ENCODE data around the gene TM9SF4.

Gene TM9SF4, protein sequence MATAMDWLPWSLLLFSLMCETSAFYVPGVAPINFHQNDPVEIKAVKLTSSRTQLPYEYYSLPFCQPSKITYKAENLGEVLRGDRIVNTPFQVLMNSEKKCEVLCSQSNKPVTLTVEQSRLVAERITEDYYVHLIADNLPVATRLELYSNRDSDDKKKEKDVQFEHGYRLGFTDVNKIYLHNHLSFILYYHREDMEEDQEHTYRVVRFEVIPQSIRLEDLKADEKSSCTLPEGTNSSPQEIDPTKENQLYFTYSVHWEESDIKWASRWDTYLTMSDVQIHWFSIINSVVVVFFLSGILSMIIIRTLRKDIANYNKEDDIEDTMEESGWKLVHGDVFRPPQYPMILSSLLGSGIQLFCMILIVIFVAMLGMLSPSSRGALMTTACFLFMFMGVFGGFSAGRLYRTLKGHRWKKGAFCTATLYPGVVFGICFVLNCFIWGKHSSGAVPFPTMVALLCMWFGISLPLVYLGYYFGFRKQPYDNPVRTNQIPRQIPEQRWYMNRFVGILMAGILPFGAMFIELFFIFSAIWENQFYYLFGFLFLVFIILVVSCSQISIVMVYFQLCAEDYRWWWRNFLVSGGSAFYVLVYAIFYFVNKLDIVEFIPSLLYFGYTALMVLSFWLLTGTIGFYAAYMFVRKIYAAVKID

DNA sequence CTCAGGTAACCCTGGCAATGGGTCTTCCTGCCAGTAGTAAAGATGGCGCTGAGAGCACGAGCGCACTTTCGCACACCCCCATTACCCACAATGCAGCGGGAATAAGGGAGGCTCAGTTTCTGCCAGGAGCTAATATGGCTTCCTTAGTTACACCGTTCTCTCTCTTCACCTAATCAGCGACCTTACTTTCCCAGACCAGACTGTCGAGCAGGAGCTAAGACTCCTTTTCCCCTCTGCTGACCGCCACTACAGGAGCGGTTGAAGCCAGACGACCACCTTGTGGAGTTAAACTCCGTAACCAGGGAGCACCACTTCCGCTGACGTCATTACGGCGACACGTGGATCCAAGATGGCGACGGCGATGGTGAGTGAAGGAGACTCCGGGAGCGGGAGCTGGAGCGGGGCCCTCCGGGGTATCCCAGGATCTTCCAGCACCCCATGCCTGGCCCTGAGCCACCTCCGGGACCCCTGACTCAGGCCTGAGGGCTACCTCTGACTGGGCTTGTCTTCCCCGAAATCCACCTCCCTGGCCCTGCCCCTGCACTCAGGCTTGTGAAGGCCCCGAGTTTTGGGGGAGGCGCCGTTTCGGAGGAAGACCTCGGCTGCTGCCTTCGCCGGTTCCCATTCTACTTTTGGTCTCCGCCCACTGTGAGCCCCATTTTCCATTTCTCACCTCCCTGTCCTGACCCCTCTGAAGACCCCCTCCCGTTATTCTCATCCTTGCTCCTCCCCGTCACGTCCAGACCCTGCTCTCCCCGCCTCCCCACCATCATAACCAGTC is at the start of gene TM9SF4:
Gene TM9SF4, plus strand, starts transcription at position 323 of the 781 bp plus-strand sequence. Its CDS starts 27 bp downstream, at position 350.
- DNase-seq, result peak; percentile 92

DNA sequence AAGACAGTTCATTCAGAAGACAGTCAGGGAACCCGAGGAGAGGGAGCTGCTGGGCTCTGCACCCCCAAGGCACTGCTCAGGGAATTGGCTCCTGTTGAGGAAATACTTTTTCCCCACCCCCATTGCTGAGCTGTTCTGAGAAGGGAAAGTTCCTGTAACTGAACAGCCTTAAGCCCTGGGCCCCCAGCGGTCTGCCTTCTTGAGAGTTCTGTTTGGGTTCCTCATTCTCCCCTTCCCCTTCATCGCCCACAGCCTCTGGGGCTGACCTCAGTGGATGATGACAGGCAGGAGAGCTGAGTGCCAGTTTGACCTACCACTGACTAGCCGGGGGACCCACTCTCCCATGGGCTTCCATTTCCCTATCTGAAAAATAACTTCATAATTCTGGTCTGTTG is 46.7 kb upstream of the TM9SF4 start:
- no peak for DNase-seq

DNA sequence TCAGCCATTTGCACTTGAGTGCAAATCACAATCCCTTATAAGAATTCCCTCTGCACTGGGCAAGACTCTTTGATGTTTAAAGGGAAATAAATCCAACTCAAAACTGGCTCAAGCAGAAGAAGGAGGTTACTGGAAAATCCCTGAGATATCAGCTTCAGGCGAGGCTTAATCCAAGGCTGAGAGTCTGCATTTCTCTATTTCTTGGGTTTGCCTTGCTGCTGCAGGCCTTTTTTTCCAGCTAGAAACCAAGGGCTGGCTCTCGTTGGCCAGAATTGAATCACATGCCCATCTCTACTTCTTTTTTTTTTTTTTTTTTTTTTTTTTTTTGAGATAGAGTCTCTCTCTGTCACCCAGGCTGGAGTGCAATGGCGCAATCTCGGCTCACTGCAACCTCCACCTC is 45.8 kb upstream of the TM9SF4 start:
- DNase-seq, result no peak

DNA sequence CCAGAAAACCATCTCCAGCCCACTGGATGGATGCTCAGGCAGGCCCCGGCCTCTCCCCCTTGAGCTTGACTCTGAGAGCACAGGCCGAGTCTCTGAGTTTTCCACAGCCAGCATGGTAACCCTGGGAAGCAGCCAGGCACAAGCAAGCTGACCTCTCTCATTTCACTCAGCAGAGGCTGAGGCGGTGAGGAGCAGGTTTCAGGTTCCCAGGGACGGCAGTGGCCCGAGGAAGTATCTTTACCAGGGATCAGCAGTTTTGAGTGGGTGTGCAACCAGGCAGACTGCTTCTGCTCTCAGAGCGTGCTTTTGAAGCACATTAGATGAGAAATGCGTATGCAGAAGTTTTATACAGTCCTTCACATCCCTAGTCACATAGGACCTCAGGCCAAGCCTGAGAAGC is 44.8 kb upstream of the TM9SF4 start:
- DNase-seq, result no peak

DNA sequence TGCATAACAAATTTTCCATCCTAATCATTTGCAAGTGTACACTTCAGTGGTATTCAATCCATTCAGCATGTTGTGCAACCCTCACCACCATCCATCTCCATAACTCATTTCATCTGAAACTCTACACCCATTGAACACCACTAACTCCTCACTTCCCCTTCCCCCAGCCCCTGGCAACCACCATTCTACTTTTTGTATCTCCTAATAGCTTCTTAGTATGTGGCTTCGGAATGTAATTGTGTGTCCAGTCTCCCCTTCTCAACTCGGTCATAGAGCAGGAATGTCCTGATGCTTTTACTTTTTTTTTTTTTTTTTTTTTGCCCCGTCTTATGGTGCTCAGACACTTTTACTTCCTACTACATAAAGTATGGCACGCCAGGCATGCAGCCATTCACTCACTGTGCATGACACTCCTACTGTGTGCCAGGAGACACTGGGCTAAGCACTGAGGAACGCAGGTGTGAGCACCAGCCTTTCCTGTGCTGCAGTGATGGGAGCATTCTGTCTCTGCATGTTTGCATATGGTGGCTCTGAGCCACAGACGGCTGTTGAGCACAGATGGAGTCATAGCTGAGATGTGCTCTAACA is 42.2 kb upstream of the TM9SF4 start:
- no peak for DNase-seq

DNA sequence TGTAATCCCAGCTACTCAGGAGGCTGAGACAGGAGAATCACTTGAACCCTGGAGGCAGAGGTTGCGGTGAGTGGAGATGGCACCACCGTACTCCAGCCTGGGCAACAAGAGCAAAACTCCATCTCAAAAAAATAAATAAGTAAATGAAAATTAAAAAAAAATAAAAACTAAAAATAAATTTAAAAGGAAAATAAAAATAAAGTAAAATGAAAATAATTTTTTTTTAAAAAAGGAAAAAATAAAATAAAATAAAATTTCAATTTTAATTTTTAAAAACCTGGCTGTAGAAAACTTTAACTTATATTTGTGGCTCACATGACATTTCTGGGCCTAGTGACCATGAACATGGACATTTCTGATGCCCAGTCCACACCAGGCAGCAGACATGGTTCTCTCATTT is 41.3 kb upstream of the TM9SF4 start:
- DNase-seq, result no peak

DNA sequence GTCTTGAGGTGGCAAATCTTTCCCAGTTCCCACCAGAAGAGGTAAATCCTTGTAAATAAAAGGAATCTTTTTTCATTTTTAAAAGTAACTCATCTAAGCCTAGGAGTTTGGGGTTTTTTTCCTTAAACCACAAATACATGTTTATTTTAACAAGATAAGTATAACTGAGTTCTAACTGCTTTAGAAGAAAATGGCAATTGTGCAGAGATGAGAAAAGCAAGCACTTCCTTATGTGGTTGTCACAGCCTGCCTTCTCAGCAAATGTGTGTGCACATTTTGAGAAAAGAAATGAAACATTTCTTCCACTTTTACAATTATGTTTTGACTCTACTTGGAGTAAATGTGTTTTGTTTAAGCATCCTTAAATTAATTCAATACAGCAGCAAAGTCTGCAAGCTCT is 39.8 kb upstream of the TM9SF4 start:
- no peak for DNase-seq

DNA sequence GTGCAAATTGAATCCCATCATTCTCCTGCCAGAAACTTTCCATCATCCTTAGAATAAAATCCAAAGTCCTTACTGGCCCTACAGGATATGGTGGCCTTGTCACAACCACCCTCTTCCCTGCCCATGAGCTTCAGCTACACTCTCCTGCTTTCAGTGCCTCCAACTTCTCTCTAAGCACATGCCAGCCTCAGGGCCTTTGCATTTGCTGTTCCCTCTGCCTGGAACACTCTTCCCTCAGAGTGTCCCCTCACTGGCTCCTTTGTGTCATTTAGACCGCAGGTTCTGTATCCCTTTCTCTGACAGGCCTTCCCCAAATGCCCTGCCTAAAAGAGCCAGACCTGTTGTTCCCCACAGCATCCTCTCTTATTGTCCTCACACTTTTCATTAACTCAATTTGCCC is 39.2 kb upstream of the TM9SF4 start:
- DNase-seq, result no peak

DNA sequence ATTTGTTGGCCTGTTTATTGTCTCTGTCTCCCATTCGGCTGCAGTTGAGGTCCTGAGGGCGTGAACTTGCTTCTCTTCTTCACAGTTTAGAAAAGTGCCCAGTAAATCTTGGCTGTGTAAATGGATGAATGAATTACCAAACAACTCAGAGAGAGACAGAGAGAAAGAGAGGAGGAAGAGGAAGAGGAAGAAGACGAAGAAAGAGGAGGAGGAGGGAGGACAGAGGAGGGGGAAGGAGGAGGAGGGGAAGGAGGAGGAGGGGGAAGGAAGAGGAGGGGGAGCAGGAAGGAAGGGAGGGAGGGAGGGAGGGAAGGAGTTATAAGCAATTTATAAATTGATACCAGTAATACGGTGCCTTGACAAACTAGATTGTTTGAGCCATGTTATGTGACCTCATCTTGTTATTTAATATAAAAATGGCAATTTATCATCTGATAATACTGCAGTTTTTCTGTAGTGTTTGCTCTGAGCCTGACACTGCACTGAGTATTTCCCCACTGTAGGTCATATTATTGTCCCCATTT is 38.8 kb upstream of the TM9SF4 start:
- DNase-seq, result no peak

DNA sequence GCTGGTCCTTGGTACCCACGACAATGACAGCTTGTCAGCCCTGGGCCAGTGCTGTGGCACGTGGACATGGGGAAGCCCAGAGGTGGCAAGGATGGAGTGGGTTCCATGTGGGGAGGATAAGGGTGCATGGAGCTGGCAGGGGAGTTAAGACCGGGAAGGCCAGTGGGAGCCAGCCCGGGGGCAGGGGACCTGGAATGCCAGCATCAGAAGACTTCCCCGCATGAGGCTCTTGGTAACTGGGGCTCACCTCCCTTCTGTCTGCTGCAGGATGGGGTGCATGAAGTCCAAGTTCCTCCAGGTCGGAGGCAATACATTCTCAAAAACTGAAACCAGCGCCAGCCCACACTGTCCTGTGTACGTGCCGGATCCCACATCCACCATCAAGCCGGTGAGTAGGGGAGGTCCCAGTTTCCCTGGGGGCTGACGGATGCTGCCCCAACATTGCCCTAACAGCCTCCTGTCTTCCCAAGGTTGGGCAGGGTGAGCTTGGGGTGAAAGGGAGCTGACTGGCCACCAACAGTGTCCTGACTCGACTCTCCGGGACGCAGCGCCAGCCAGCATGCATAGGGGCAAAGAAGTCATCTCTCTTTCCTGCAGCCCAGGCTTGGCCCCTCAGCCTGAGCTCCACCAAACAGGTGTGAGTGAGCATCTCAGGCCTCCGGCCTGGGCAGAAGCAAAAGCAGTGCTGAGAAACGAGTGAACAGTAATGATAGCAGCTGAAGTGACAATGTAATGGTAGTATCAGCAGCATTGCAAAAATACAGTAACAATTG is 37.9 kb upstream of the TM9SF4 start:
- no peak for DNase-seq

DNA sequence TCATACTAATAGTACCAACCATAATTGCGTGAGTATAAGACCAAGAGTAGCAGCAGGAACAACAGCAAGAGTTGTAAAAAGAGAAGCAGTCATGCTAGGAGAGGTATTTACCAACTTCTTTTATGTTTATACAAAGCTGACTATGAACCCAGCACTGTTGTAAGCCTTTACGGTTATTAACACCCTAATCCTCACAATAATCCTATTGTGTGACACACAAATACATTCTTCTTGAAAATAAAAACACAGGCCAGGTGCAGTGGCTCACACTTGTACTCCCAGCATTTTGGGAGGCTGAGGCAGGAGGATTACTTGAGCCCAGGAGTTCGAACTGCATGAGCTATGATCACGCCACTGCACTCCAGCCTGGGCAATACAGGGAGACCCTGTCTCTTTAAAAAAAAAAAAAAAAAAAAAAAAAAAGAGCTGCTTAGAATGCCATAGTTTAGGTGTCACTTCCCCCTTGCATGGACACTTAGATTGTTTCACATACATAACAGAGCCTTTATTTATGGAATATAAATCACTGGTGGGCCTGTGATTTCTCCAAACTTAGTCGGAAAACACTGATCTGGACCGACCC is 37.3 kb upstream of the TM9SF4 start:
- peak; percentile 43 for DNase-seq

DNA sequence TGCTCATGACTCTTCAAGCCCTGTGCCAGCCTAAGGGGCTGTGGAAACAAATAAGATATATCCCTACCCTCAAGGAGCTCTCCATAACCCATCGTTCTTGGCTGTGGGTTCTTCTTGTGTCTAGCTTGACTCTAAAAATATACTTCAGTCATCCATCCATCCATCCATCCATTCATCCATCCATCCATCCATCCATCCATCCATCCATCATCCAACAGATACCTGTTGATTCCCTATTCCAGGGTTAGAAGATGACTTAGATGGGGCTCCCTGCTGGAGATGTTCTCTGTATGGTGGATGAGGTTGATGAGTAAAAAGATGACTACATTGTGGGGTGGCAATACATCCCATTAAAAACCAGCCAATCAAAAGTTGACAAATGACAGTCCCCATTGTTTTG is 34.0 kb upstream of the TM9SF4 start:
- no peak for DNase-seq

DNA sequence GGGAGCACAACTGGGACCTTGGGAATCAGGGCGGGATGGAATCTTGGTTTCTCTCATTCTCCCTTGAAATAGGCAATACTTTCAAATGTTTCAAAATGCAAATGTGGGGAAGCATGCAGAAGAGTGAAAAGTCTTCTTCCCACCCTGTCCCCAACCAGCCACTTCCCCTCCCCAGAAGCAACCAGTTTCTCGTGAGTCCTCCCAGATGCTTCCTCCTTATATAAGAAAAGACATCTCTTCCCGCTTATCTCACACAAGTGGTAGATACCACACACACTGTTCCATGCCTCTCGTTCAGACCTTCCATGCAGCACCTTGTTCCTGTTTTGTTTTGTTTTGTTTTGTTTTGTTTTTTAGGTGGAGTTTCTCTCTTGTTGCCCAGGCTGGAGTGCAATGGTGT is 32.3 kb upstream of the TM9SF4 start:
- DNase-seq, result no peak

DNA sequence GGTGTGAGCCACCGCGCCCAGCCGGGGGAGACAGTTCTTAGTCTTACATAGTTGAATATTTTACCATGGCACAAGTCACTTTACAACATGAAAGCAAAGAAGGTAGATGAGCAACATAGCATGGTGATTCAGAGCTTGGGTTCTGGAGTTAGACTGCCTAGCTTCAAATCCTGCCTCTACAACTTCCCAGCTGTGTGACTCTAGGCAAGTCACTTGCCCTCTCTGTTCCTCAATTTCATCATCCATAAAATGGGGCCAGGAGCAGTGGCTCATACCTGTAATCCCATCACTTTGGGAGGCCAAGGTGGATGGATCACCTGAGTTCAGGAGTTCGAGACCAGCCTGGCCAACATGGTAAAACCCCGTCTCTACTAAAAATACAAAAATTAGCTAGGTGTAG is 31.2 kb upstream of the TM9SF4 start:
- DNase-seq, result no peak

DNA sequence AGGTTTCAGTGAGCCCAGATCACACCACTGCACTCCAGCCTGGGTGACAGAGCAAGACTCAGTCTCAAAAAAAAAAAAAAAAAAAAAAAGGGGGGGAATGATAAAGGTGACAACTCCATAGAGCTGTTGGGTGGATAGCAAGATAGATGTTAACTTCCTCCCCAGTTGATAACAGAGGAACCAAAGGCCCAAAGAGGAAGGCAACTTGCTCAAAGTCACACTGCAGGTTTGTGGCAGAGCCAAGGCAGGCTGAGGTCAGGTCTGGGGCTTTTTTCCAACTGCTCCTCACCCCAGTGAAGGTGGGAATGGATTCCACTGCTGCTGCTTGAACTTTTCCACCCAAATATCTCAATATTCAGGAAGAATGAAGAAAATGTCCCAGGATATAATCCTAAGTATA is 30.7 kb upstream of the TM9SF4 start:
- no peak for DNase-seq

DNA sequence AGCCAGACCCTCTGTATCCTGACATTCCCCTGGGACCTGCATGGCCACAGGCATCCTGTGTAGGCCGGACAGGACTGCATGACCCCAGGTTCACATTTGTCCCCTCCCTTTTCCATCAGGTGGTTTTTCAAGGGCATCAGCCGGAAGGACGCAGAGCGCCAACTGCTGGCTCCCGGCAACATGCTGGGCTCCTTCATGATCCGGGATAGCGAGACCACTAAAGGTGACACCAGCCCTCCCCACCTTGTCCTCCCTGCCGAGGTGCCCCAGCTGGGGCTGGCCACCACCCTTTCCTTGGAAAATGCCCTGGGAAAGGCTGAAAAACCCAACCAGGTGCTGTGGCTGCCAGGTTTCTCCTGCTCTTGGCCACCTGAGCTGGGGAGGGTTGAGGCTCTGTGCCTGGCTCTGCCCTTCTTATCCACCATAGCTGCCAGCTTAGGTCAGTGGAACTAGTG is 29.8 kb upstream of the TM9SF4 start:
- no peak for DNase-seq

DNA sequence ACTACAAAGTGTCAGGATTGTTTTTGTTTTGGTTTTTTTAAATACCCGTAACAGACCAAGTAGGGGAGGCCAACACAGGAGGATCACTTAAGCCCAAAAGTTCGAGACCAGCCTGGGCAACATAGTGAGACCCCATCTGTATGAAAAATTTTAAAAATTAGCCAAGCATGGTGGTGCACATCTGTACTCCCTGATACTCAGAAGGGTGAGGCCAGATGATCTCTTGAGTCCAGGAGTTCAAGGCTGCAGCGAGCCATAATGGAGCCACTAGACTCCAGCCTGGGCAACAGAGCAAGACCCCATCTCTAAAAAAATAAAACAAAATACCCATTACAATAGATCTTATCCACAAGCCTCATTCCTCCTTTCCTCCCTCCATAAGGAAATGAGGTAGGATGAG is 28.7 kb upstream of the TM9SF4 start:
- no peak for DNase-seq

DNA sequence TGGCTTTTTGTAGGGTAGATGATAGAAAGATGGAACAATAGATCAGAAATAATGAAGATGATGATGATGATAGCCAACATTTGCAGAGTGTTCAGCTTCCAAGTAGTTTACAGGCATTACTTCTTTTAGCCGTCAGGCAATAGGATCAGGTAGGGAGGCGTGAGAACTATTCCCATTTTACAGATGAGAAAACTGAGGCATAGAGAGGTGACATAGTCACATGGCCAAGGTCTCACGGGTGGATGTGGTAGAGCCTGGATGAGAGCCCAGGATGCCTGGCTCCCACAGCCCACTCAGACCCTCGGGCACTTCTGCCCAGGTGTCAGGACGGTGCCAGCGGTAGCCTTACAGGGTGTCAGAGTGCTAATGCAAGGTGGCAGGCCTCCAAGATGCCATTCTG is 26.0 kb upstream of the TM9SF4 start:
- no peak for DNase-seq

DNA sequence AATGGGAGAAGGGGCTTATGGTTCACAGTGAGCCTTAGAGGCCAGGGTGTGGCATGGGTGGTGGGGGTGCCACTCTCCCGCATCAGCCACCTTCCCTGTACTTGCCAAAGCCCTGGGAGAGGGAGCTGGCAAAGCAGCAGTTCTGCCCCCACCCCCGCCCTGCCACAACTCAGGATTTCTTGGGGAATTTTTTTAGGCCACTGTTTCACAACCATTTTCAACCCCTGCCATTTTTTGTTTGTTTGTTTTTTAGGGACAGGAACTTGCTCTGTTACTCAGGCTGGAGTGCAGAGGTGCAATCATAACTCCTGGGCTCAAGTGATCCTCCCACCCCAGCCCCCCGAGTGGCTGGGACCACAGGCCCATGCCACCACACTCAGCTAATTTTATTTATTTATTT is 22.4 kb upstream of the TM9SF4 start:
- DNase-seq, result no peak

DNA sequence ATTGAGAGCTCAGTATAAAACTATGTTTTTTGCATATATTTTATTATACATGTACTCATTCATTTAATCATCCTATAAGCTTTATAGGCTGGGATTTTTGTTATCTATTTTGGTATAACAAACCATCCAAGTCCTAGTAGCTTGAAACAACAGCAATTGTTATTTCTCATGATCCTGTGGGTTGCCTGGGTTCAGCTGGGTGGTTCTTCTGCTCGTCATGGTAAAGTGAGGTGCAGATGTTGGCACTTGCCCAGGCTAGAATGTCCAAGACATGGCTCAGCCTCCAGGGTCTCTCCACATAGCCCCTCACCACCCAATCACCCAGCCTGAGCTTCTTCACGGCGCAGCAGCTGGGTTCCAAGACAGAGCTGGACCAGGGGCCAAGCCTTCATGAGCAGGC is 20.8 kb upstream of the TM9SF4 start:
- no peak for DNase-seq

DNA sequence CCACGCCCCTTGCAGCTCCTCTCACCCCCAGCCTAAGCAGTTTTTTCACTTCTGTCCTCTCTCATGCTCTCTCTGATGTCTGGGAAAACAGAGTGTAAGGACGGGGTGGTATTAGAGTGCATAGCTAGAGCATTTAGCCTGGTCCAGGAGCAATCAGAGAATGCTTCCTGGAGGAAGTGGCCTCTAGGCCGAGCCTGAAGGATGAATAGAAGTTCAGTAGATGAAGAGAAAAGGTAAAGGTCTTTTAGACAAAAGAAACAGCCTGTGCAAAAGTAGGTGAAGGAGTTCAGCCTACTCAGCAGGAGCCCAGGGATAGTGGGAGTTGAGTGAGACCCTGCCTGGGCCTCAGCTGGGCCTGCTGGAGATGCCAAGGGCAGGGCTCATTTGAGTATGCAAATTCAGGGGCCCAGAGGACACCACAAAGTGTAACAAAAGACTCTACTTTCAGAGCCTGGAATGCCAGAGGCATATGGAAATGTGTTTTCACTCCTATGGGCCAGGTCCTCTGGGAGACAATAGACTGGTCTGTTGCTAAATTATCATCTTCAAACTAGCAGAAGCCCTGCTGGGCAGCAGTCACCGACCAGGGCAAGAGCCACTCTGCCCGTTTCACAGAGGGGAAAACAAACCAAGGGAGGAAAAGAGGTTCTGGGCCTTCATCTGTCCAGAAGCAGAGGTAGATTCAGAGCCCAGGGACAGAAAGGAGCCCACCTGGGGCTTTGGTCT is 19.7 kb upstream of the TM9SF4 start:
- no peak for DNase-seq
